H1 (cell line): ENCODE data around the gene IGFALS. TPM values are rescaled to one million over a fixed set of nuclear protein-coding genes. Genes with fewer than 3 reads are reported as not detected.

Experiments used
- CTCF ChIA-PET: fragments of 300-600 bp; sonication (Branson Sonifier 250); formaldehyde crosslinking; loops from one replicate; lab custom pipeline; 2021; ENCODE audit not compliant: partially characterized antibody; lab: Charles Lee
- POLR2A ChIA-PET: fragments of 300-600 bp; sonication (Branson Sonifier 250); formaldehyde crosslinking; loops from one replicate; lab custom pipeline; 2021; ENCODE audit warnings: inconsistent platforms; ENCODE audit not compliant: partially characterized antibody; lab: Charles Lee
- DNase-seq, 2 experiments: peaks; one replicate each; pipeline versions ENCODE4 v3.0.0 to v3.0.0-alpha.2; 2010 to 2022; ENCODE audit warnings: low spot score in 2 of 2, low read depth in 1 of 2, mixed read lengths in 1 of 2
- FAIRE-seq: peaks from 2 replicates; lab custom pipeline; 2011; peaks lifted over from hg19 to GRCh38; lab: Jason Lieb, UNC
- H2AFZ ChIP-seq: 2 replicates; pipeline ENCODE4 v1.8.1; 2012; ENCODE audit warnings: low read length, inconsistent platforms
- H2AK5ac ChIP-seq: 2 replicates; pipeline ENCODE4 v1.6.1; 2013; ENCODE audit warnings: low read depth, low read length
- H2BK120ac ChIP-seq: replicated peaks from 2 replicates; pipeline ENCODE3; 2013; ENCODE audit warnings: low read depth, low read length, inconsistent platforms
- H2BK12ac ChIP-seq: 2 replicates; pipeline ENCODE4 v1.6.1; 2013; ENCODE audit warnings: low read depth, low read length
- H2BK15ac ChIP-seq: 2 replicates; pipeline ENCODE4 v1.6.1; 2013; ENCODE audit warnings: low read length
- H2BK20ac ChIP-seq: 2 replicates; pipeline ENCODE4 v1.6.1; 2013; ENCODE audit warnings: low read length
- H2BK5ac ChIP-seq: 2 replicates; pipeline ENCODE4 v1.6.1; 2013; ENCODE audit warnings: low read depth, low read length
- H3K14ac ChIP-seq: 2 replicates; pipeline ENCODE4 v1.6.1; 2013; ENCODE audit warnings: inconsistent platforms; ENCODE audit not compliant: insufficient read length
- H3K18ac ChIP-seq: 2 replicates; pipeline ENCODE4 v1.6.1; 2013; ENCODE audit warnings: low read length; ENCODE audit errors: extremely low read depth
- H3K23ac ChIP-seq: 2 replicates; pipeline ENCODE4 v1.6.1; 2013; ENCODE audit warnings: inconsistent platforms; ENCODE audit not compliant: insufficient read length
- H3K23me2 ChIP-seq: 2 replicates; pipeline ENCODE4 v1.6.1; 2013; ENCODE audit warnings: low read depth, low read length
- H3K27ac ChIP-seq: 2 replicates; pipeline ENCODE4 v1.6.1; 2011; ENCODE audit warnings: low read depth, low read length, inconsistent platforms
- H3K27me3 ChIP-seq, 4 experiments: replicated peaks in 1 of 4; 1 replicate in 1 of 4; 2 replicates in 3 of 4; pipeline versions ENCODE4 v1.6.1 to v1.8.1; 2011 to 2013; ENCODE audit warnings: low read length in 3 of 4, mild to moderate bottlenecking in 3 of 4, inconsistent platforms in 2 of 4, mixed read lengths in 2 of 4, moderate library complexity in 1 of 4; ENCODE audit not compliant: control insufficient read depth in 3 of 4, insufficient read depth in 3 of 4; ENCODE audit errors: extremely low read depth in 1 of 4
- H3K36me3 ChIP-seq, 4 experiments: 2 replicates each; pipeline versions ENCODE4 v1.6.1 to v1.8.1; 2011 to 2013; ENCODE audit warnings: mild to moderate bottlenecking in 4 of 4, low read length in 3 of 4, moderate library complexity in 2 of 4, control low read depth in 1 of 4, inconsistent platforms in 1 of 4; ENCODE audit not compliant: insufficient read depth in 4 of 4, control insufficient read depth in 2 of 4
- H3K4ac ChIP-seq: replicated peaks from 2 replicates; pipeline ENCODE3; 2013; ENCODE audit warnings: low read length, low read depth, mixed read lengths, inconsistent platforms; ENCODE audit not compliant: insufficient read length
- H3K4me1 ChIP-seq, 4 experiments: replicated peaks in 1 of 4; 1 replicate in 1 of 4; 2 replicates in 3 of 4; pipeline versions ENCODE4 v1.6.1 to v1.8.1; 2011 to 2013; ENCODE audit warnings: low read length in 3 of 4, inconsistent platforms in 2 of 4, mixed read lengths in 1 of 4; ENCODE audit not compliant: insufficient read depth in 4 of 4, control insufficient read depth in 3 of 4
- H3K4me2 ChIP-seq, 2 experiments: 2 replicates each; pipeline versions ENCODE4 v1.6.1 to v1.8.1; 2011 to 2013; ENCODE audit warnings: low read depth in 2 of 2, low read length in 2 of 2, control low read depth in 1 of 2, inconsistent platforms in 1 of 2, mild to moderate bottlenecking in 1 of 2; ENCODE audit not compliant: insufficient read depth in 1 of 2
- H3K4me3 ChIP-seq, 4 experiments: fragments of 200-600, 300-600 bp in 1 of 4; sonication (generic), shearing (Covaris generic), sonication (Bioruptor Twin) in 1 of 4; 2 replicates each; pipeline versions ENCODE4 v1.5.1 to v1.8.1; 2011 to 2016; ENCODE audit warnings: low read length in 4 of 4, low read depth in 3 of 4, control low read depth in 2 of 4, inconsistent platforms in 2 of 4, mild to moderate bottlenecking in 2 of 4, mixed read lengths in 1 of 4, moderate library complexity in 1 of 4; ENCODE audit not compliant: insufficient read depth in 2 of 4; ENCODE audit errors: extremely low read depth in 1 of 4
- H3K56ac ChIP-seq: replicated peaks from 2 replicates; pipeline ENCODE3; 2013; ENCODE audit warnings: low read depth, mild to moderate bottlenecking, mixed read lengths, low read length, inconsistent platforms; ENCODE audit not compliant: insufficient read length
- H3K79me1 ChIP-seq: 2 replicates; pipeline ENCODE4 v1.6.1; 2013; ENCODE audit warnings: low read depth, low read length, control low read depth
- H3K79me2 ChIP-seq, 2 experiments: 2 replicates each; pipeline versions ENCODE4 v1.6.1 to v1.8.1; 2012 to 2013; ENCODE audit warnings: low read length in 2 of 2, mild to moderate bottlenecking in 2 of 2, inconsistent platforms in 1 of 2; ENCODE audit not compliant: insufficient read depth in 2 of 2, control insufficient read depth in 1 of 2
- H3K9ac ChIP-seq, 4 experiments: replicated peaks in 1 of 4; 1 replicate in 1 of 4; 2 replicates in 3 of 4; pipeline versions ENCODE4 v1.6.1 to v1.8.1; 2011 to 2013; ENCODE audit warnings: low read depth in 3 of 4, low read length in 3 of 4, control low read depth in 2 of 4, mild to moderate bottlenecking in 2 of 4, moderate library complexity in 2 of 4, inconsistent platforms in 1 of 4; ENCODE audit errors: extremely low read depth in 1 of 4
- H3K9me3 ChIP-seq, 2 experiments: 2 replicates each; pipeline versions ENCODE4 v1.6.1 to v1.8.1; 2012 to 2013; ENCODE audit warnings: mild to moderate bottlenecking in 2 of 2, moderate library complexity in 2 of 2, control low read depth in 1 of 2, inconsistent platforms in 1 of 2, low read depth in 1 of 2, low read length in 1 of 2, mixed read lengths in 1 of 2; ENCODE audit not compliant: insufficient read depth in 2 of 2
- H4K20me1 ChIP-seq, 2 experiments: replicated peaks in 1 of 2; 2 replicates each; pipeline versions ENCODE3 to v1.8.1; 2011 to 2013; ENCODE audit warnings: inconsistent platforms in 2 of 2, low read length in 2 of 2, mild to moderate bottlenecking in 1 of 2; ENCODE audit not compliant: insufficient read depth in 2 of 2, control insufficient read depth in 1 of 2
- H4K5ac ChIP-seq: 2 replicates; pipeline ENCODE4 v1.6.1; 2013; ENCODE audit warnings: low read length, low read depth, mixed read lengths, inconsistent platforms; ENCODE audit not compliant: insufficient read length
- H4K8ac ChIP-seq: 2 replicates; pipeline ENCODE4 v1.8.0; 2013; ENCODE audit warnings: mild to moderate bottlenecking, moderate library complexity, low read length, inconsistent platforms; ENCODE audit not compliant: insufficient read depth; ENCODE audit errors: extremely low read depth
- H4K91ac ChIP-seq: replicated peaks from 2 replicates; pipeline ENCODE3; 2013; ENCODE audit warnings: low read length, mixed read lengths, inconsistent platforms; ENCODE audit not compliant: insufficient read length
- CEBPB ChIP-seq: IDR thresholded peaks from 2 replicates; pipeline ENCODE4 v1.6.1; 2012; ENCODE audit warnings: low read depth, low read length
- CHD1 ChIP-seq: IDR thresholded peaks from 2 replicates; pipeline ENCODE4 v1.6.1; 2012; ENCODE audit warnings: low read depth, low read length, improper control_type of control experiment
- CREB1 ChIP-seq: IDR thresholded peaks from 2 replicates; pipeline ENCODE4 v1.6.1; 2012; ENCODE audit warnings: inconsistent platforms
- FOSL1 ChIP-seq: IDR thresholded peaks from 2 replicates; pipeline ENCODE4 v1.6.1; 2011; ENCODE audit warnings: mild to moderate bottlenecking, low read depth, low read length, moderate library complexity; ENCODE audit not compliant: insufficient read depth
- HDAC2 ChIP-seq, 2 experiments: fragments of 300-600 bp in 1 of 2; sonication (generic) in 1 of 2; IDR thresholded peaks; 2 replicates each; pipeline ENCODE4 v1.6.1; 2011 to 2012; ENCODE audit warnings: low read depth in 2 of 2, low read length in 2 of 2, mild to moderate bottlenecking in 2 of 2, moderate library complexity in 2 of 2, borderline replicate concordance in 1 of 2, inconsistent platforms in 1 of 2
- JUN ChIP-seq: IDR thresholded peaks from 2 replicates; pipeline ENCODE4 v1.6.1; 2011; ENCODE audit warnings: low read depth, mild to moderate bottlenecking, improper control_type of control experiment, low read length
- KDM1A ChIP-seq: fragments of 200-600, 300-600 bp; sonication (generic); IDR thresholded peaks from 2 replicates; pipeline ENCODE4 v1.7.1; 2016; ENCODE audit warnings: mild to moderate bottlenecking, low read length, borderline replicate concordance
- RBBP5 ChIP-seq: IDR thresholded peaks from 2 replicates; pipeline ENCODE4 v1.7.1; 2012; ENCODE audit warnings: low read depth, mild to moderate bottlenecking, inconsistent platforms, low read length, moderate library complexity, borderline replicate concordance
- RNF2 ChIP-seq: fragments of 200-900, 300-1000 bp; sonication (generic); IDR thresholded peaks from 2 replicates; pipeline ENCODE4 v1.7.1; 2016; ENCODE audit warnings: borderline replicate concordance, low read depth, mild to moderate bottlenecking, antibody characterized with exemption, low read length; ENCODE audit not compliant: poor library complexity, severe bottlenecking; ENCODE audit errors: missing control alignments
- SIRT6 ChIP-seq: IDR thresholded peaks from one replicate; pipeline ENCODE4 v1.7.1; 2012; ENCODE audit warnings: low read length, inconsistent platforms
- SP1 ChIP-seq: IDR thresholded peaks from 2 replicates; pipeline ENCODE4 v1.6.1; 2011; ENCODE audit warnings: low read depth, low read length
- TEAD4 ChIP-seq: IDR thresholded peaks from 2 replicates; pipeline ENCODE4 v1.6.1; 2012; ENCODE audit warnings: low read depth, low read length, inconsistent platforms, mixed read lengths
- WGBS, 2 experiments: shearing (Covaris generic) in 1 of 2; methylation state at CpG; one replicate each; pipeline versions ENCODE4 v1.1.6 to v1.1.7; 2013 to 2015; ENCODE audit warnings: low lambda C conversion rate in 2 of 2, mixed read lengths in 2 of 2, inconsistent platforms in 1 of 2, low coverage in 1 of 2, missing lambda C conversion rate in 1 of 2; ENCODE audit not compliant: insufficient replicate concordance in 2 of 2, insufficient coverage in 1 of 2, insufficient read length in 1 of 2; ENCODE audit errors: extremely low coverage in 1 of 2, missing lambda C conversion rate in 1 of 2; 5-methylcytosine and 5-hydroxymethylcytosine counted together
- polyA plus RNA-seq, 7 experiments: library from polyadenylated mRNA; depleted of rRNA in 3 of 7; stranded (reverse) in 5 of 7; unstranded in 2 of 7; fragments of >200 nt in 5 of 7; fragments of 200-250 nt in 2 of 7; gene quantifications; 1 replicate in 5 of 7; 2 replicates in 1 of 7; 4 replicates in 1 of 7; pipeline versions ENCODE4 v1.2.1 to v1.2.3, GENCODE V29; 2011 to 2013; ENCODE audit warnings: missing spikeins in 2 of 7, mixed read lengths in 2 of 7
- total RNA-seq: library from RNA; stranded (reverse); fragmentation: NEBNext Ultra II Directional; extraction: Animal tissue kit (Norgen Biotek cat#: 25700); gene quantifications from 2 replicates; pipeline ENCODE4 v1.2.1, GENCODE V29; 2021

The IGFALS gene
- total and polyA plus RNA-seq, 2 of the 8 experiments (the other 6 are each of a cell fraction or from before 2014, with no cell fraction given): not detected

- Histone ChIP-seq H3K27ac (peak within 1 kb of the TSS; percentile 62), H4K5ac (peak within 1 kb of the TSS; percentile 81), H3K56ac (peak within 1 kb of the TSS; percentile 73), H3K23ac (no peak within 1 kb of the TSS), H3K14ac (no peak within 1 kb of the TSS), H2BK20ac (no peak within 1 kb of the TSS), H3K27me3 (no peaks in the 10 kb centered on the region), H3K79me2 (peaks cover 0 to 15% of the 10 kb centered on the region in 2 experiments; a peak in 1 of 4 replicates), H3K9me3 (no peaks in the 10 kb centered on the region), H2AK5ac (no peak within 1 kb of the TSS; the same call in 1 of the 2 replicates), H3K4me3 (peak within 1 kb of the TSS; percentile 82 to 91 (median 82)), H3K9ac (peak within 1 kb of the TSS; percentile 69 to 94 (median 89)), H3K4me2 (peak within 1 kb of the TSS; percentile 71 to 92), H2AFZ (no peak within 1 kb of the TSS), H2BK5ac (peak within 1 kb of the TSS; percentile 88), H2BK12ac (peak within 1 kb of the TSS; percentile 4; the same call in 1 of the 2 replicates), H3K4me1 (peaks cover 0 to 12% (median 10%) of the 10 kb centered on the region in 4 experiments; a peak in 5 of 7 replicates), H3K23me2 (peaks cover 17% of the 10 kb centered on the region), H3K4ac (peak within 1 kb of the TSS; percentile 90), H3K79me1 (peaks cover 4% of the 10 kb centered on the region), H3K18ac (peak within 1 kb of the TSS; percentile 90), H4K91ac (peak within 1 kb of the TSS; percentile 93), H2BK15ac (peak within 1 kb of the TSS; percentile 72; the same call in 1 of the 2 replicates), H4K8ac (peak within 1 kb of the TSS; percentile 94), H4K20me1 (peaks cover 0 to 18% of the 10 kb centered on the region in 2 experiments), H2BK120ac (no peak within 1 kb of the TSS), H3K36me3 (peaks cover 3 to 36% (median 6%) of the 10 kb centered on the region in 4 experiments; a peak in 4 of 8 replicates)
- WGBS, 2 experiments: 1% methylated on average over 37 of the region's 79 CpGs; no CpG with 5 or more reads in 1 of the 2 experiments
- peak in 1 of 2 experiments; percentile 90 for DNase-seq
- ChIA-PET POLR2A (interaction anchor here (0.6 to 13.5 kb wide), 31 partner anchors 8 to 351 kb away, joined by 3 to 246 read pairs (median 5); partner anchors contain the start of genes FAHD1, HAGH, IGFALS and JPT2), CTCF (interaction anchor here (1.2 to 2.2 kb wide), 2 partner anchors 11 to 12 kb away, joined by 3 to 8 read pairs; partner anchors contain the start of genes NUBP2 and SPSB3)
- no peak for FAIRE-seq
- TF ChIP-seq JUN (no peak), CHD1 (no peak), SP1 (no peak), HDAC2 (IDR thresholded peaks at IDR 0.05; ENCODE audit: borderline replicate concordance in 1 of 2, low read depth in 2 of 2, low read length in 2 of 2) (no peak), KDM1A (no peak), TEAD4 (no peak), FOSL1 (0 out of 2 replicates have a peak, but pooled peaks have one; percentile 19), CREB1 (peak; percentile 13; the same call in 1 of the 2 replicates), RNF2 (no peak), SIRT6 (no peak), RBBP5 (no peak), CEBPB (no peak)
Measured at GRCh38 chr16:1771188-1771863, 22.2 kb downstream of the IGFALS start, which contains the start of gene NME3. Gene NME3 (minus strand): TSS chr16:1771543. CDS start chr16:1771534, 9 bp downstream.
